HFFc6 (cell line): ENCODE results near the gene VSX1. TPM values are rescaled to one million over a fixed set of nuclear protein-coding genes. Genes with fewer than 3 reads are reported as not detected.

Experiments
- DNase-seq: peaks from one replicate; pipeline ENCODE4 v3.0.0-alpha.2; 2018
- H3K27ac Mint-ChIP-seq: 2 replicates; pipeline ENCODE4 v1.8.0; 2020; ENCODE audit warnings: mild to moderate bottlenecking, mixed read lengths
- H3K27me3 Mint-ChIP-seq: 2 replicates; pipeline ENCODE4 v1.8.0; 2021; ENCODE audit warnings: mild to moderate bottlenecking, moderate library complexity, mixed read lengths; ENCODE audit not compliant: insufficient read depth
- H3K36me3 Mint-ChIP-seq: 2 replicates; pipeline ENCODE4 v1.8.0; 2021; ENCODE audit warnings: low read depth, mixed read lengths
- H3K4me1 Mint-ChIP-seq: 2 replicates; pipeline ENCODE4 v1.8.0; 2020; ENCODE audit warnings: low read depth, mixed read lengths
- H3K4me3 Mint-ChIP-seq: 2 replicates; pipeline ENCODE4 v1.8.0; 2020; ENCODE audit warnings: mild to moderate bottlenecking, moderate library complexity, mixed read lengths
- H3K9me3 Mint-ChIP-seq: 2 replicates; pipeline ENCODE4 v1.8.0; 2020; ENCODE audit warnings: mild to moderate bottlenecking, mixed read lengths
- total RNA-seq, 6 experiments: library from RNA; stranded (reverse); fragmentation: NEBNext Ultra II Directional; extraction: Animal tissue kit (Norgen Biotek cat#: 25700); gene quantifications; 2 replicates in 1 of 6; 3 replicates in 5 of 6; pipeline ENCODE4 v1.2.3, GENCODE V29; 2021
- TF ChIP-seq, protein P1 (sequence below): fragments of 200-600 bp; sonication (generic); IDR thresholded peaks from 2 replicates; pipeline ENCODE4 v1.5.0; 2021; ENCODE audit warnings: antibody characterized with exemption, mild to moderate bottlenecking

The VSX1 gene
- total RNA-seq, 6 experiments from 2014 or later: not detected

DNA sequence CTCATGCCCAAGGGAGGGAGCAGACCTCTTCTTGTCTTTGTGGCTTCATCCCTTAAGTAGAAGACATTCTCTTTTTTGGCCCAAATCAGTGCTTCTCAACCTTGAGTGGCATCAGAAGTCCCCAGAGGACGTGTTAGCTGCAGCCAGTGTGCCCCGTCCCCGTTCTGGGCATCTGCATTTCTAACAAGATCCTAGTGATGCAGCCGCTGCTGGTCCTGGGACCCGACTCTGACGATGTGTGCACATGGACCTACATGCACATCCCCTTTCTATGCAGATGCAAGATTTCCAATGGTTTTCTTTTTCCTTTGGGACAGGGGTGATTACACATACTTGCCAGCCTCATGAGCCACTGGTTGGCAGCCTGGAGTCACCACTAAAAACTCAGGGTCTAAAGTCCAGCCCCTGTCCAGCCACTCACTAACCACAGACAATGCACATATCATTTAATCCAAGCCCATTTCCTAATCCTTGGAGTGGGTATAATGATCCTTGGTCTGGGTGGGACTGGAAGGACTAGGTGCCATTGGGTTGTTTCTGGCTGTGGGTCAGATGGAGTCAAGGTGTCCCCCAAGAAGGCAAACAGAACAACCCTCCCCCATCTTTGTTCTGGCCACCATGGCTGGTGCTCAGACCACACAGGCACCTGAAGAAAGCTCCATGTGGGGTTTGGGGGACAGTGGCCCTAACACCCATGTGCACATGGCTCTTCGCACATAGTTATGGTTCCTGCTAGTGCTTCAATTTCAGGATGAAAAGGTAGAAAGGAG is 30.4 kb downstream of the VSX1 start:
- TF ChIP-seq, protein P1, sequence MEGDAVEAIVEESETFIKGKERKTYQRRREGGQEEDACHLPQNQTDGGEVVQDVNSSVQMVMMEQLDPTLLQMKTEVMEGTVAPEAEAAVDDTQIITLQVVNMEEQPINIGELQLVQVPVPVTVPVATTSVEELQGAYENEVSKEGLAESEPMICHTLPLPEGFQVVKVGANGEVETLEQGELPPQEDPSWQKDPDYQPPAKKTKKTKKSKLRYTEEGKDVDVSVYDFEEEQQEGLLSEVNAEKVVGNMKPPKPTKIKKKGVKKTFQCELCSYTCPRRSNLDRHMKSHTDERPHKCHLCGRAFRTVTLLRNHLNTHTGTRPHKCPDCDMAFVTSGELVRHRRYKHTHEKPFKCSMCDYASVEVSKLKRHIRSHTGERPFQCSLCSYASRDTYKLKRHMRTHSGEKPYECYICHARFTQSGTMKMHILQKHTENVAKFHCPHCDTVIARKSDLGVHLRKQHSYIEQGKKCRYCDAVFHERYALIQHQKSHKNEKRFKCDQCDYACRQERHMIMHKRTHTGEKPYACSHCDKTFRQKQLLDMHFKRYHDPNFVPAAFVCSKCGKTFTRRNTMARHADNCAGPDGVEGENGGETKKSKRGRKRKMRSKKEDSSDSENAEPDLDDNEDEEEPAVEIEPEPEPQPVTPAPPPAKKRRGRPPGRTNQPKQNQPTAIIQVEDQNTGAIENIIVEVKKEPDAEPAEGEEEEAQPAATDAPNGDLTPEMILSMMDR: no peak
- Mint-ChIP-seq H3K4me3 (no peak overlapping the region), H3K27ac (no peak overlapping the region), H3K36me3 (no peaks in the 10 kb centered on the region), H3K4me1 (peaks cover 26% of the 10 kb centered on the region), H3K9me3 (no peaks in the 10 kb centered on the region), H3K27me3 (peaks cover 17% of the 10 kb centered on the region)
- no peak for DNase-seq

GRCh38 chr20:25050501-25051350 is 31.2 kb downstream of the VSX1 start:
- no peaks in the 10 kb centered on the region for H3K9me3 Mint-ChIP-seq
- no peak overlapping the region for H3K4me3 Mint-ChIP-seq
- TF ChIP-seq, protein P1: no peak
- DNase-seq: no peak
- peaks cover 18% of the 10 kb centered on the region for H3K4me1 Mint-ChIP-seq
- H3K36me3 Mint-ChIP-seq: no peaks in the 10 kb centered on the region
- H3K27ac Mint-ChIP-seq: no peak overlapping the region
- peaks cover 15% of the 10 kb centered on the region for H3K27me3 Mint-ChIP-seq

DNA sequence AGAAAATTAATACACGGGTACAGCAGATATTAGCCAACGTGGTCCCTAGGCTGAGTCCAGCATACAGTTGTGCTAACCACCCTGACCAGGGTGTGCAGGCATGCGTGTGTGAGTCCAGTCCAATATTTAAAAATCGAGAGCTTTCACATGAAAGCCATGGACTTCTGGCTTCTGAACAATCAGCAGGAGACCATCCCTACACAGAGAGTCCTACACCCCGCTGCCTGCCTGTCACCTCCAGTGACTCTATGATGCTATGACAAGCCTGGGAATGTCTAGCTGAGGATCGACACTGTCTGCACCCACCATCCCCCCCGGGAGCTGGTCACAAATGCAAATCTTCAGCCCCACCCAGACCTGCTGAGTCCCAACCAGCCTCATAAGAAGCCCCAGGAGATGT is 31.9 kb downstream of the VSX1 start:
- no peak overlapping the region for H3K27ac Mint-ChIP-seq
- TF ChIP-seq, protein P1: no peak
- H3K36me3 Mint-ChIP-seq: no peaks in the 10 kb centered on the region
- H3K4me1 Mint-ChIP-seq: peaks cover 13% of the 10 kb centered on the region
- no peaks in the 10 kb centered on the region for H3K9me3 Mint-ChIP-seq
- peaks cover 15% of the 10 kb centered on the region for H3K27me3 Mint-ChIP-seq
- DNase-seq: no peak
- no peak overlapping the region for H3K4me3 Mint-ChIP-seq

- H3K9me3 Mint-ChIP-seq: no peaks in the 10 kb centered on the region
- no peaks in the 10 kb centered on the region for H3K36me3 Mint-ChIP-seq
- H3K4me1 Mint-ChIP-seq: peaks cover 9% of the 10 kb centered on the region
- peaks cover 15% of the 10 kb centered on the region for H3K27me3 Mint-ChIP-seq
- TF ChIP-seq, protein P1: no peak
- no peak for DNase-seq
- H3K27ac Mint-ChIP-seq: no peak overlapping the region
- H3K4me3 Mint-ChIP-seq: no peak overlapping the region
Measured at GRCh38 chr20:25049261-25050060, 32.5 kb downstream of the VSX1 start.

DNA sequence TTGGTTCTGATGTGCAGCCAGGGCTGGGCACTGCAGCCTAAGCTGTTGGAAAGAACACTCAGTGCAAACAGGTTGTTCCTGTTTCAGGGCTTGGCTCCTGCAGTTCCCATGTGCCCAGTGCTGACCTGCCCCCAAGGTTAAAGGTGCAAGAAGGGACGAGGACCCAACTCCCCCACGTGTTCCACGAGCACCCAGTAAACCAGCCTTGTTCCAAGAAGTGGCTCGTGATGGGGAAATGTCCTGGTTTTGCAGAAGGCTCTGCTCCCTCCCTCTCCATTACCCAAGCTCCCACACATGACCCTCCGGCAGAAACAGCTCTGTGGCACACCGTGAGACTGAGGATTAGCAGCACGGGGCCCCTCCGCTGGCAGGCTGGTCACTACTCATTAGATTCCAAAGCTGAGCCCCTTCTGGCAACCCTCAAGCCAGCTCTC is 33.4 kb downstream of the VSX1 start:
- Mint-ChIP-seq H3K4me1 (peaks cover 6% of the 10 kb centered on the region), H3K27ac (no peak overlapping the region), H3K36me3 (no peaks in the 10 kb centered on the region), H3K9me3 (no peaks in the 10 kb centered on the region), H3K4me3 (no peak overlapping the region), H3K27me3 (peaks cover 15% of the 10 kb centered on the region)
- TF ChIP-seq, protein P1: no peak
- no peak for DNase-seq
